ENCODE results near the gene FAM221B. TPM values are rescaled to one million over a fixed set of nuclear protein-coding genes. Genes with fewer than 3 reads are reported as not detected.

FAM221B gene
- total RNA-seq, 1 donor from 2014 or later = not detected

GRCh38 chr9:35841645-35841900, 13.0 kb upstream of the FAM221B start:
- no peak overlapping the region for H3K4me3 ChIP-seq (ENCODE audit: low read depth, low read length)
- no peak for DNase-seq (ENCODE audit: low read depth)
- TF ChIP-seq CTCF (conservative IDR thresholded peaks at IDR 0.05; ENCODE audit: low read depth, low read length) = no peak

GRCh38 chr9:35840881-35841644, 12.5 kb upstream of the FAM221B start:
- DNase-seq (ENCODE audit: low read depth) = no peak
- no peak overlapping the region for H3K4me3 ChIP-seq (ENCODE audit: low read depth, low read length)
- no peak for TF ChIP-seq CTCF (conservative IDR thresholded peaks at IDR 0.05; ENCODE audit: low read depth, low read length)

GRCh38 chr9:35839926-35840325, 11.4 kb upstream of the FAM221B start:
- DNase-seq (ENCODE audit: low read depth) = no peak
- no peak for TF ChIP-seq CTCF (conservative IDR thresholded peaks at IDR 0.05; ENCODE audit: low read depth, low read length)
- no peak overlapping the region for H3K4me3 ChIP-seq (ENCODE audit: low read depth, low read length)

GRCh38 chr9:35836595-35836994, 8.1 kb upstream of the FAM221B start:
- no peak for TF ChIP-seq CTCF (conservative IDR thresholded peaks at IDR 0.05; ENCODE audit: low read depth, low read length)
- no peak for DNase-seq (ENCODE audit: low read depth)
- no peak overlapping the region for H3K4me3 ChIP-seq (ENCODE audit: low read depth, low read length)

GRCh38 chr9:35835766-35836165, 7.2 kb upstream of the FAM221B start:
- H3K4me3 ChIP-seq (ENCODE audit: low read depth, low read length) = no peak overlapping the region
- TF ChIP-seq CTCF (conservative IDR thresholded peaks at IDR 0.05; ENCODE audit: low read depth, low read length) = no peak
- no peak for DNase-seq (ENCODE audit: low read depth)

GRCh38 chr9:35835216-35835632, 6.7 kb upstream of the FAM221B start:
- DNase-seq (ENCODE audit: low read depth) = no peak
- peak; percentile 45 for TF ChIP-seq CTCF (conservative IDR thresholded peaks at IDR 0.05; ENCODE audit: low read depth, low read length)
- H3K4me3 ChIP-seq (ENCODE audit: low read depth, low read length) = no peak overlapping the region
